Kidney glomerular epithelial cell (primary cell): ENCODE measurements around the gene HAPLN1.
"Not testable (repeated sequence)": the region's sequence is repeated elsewhere in the genome, so short reads cannot be mapped to it uniquely, and the experiment has no call there.

Experiments
- DNase-seq: peaks from one replicate; lab custom pipeline; 2025; lab: John Stamatoyannopoulos, UW

Gene HAPLN1

DNA sequence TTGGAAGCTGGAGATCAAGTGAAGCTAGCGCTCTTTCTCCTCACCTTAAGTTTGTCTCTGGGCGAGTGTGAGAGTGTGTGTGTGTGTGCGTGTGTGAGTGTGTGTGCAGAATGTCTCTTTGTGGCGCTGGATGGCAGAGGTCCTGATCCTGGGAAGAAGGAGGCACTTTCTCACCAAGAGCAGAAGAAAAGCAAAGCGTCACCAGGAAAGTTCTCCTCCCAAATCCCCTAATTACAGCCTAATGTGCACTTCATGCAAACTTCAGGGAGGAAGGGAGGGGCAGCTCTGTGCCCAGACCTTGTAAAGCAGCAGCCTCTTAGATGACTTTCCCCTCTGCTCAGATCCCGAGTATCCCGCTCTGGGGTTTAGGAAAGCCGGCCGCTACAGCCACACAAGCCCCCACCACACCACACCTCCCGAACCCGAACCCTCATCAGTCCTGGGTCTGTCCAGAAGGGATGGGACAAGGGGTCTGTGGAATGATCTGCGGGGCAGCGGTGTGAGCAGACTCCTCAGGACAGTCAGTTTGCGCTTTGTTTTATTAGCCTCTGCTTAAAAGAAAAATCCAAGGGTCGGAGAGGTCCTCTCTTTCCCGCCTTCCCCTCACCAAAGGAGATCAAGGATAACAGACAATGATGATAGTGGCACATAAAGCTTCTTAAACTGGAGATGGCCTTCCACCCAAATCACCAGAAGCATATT lies at the start of gene HAPLN1:
HAPLN1 (minus strand) TSS at position 20 of the 702 bp plus-strand sequence. CDS start 47,332 bp downstream, outside the sequence.
- no peak for DNase-seq

DNA sequence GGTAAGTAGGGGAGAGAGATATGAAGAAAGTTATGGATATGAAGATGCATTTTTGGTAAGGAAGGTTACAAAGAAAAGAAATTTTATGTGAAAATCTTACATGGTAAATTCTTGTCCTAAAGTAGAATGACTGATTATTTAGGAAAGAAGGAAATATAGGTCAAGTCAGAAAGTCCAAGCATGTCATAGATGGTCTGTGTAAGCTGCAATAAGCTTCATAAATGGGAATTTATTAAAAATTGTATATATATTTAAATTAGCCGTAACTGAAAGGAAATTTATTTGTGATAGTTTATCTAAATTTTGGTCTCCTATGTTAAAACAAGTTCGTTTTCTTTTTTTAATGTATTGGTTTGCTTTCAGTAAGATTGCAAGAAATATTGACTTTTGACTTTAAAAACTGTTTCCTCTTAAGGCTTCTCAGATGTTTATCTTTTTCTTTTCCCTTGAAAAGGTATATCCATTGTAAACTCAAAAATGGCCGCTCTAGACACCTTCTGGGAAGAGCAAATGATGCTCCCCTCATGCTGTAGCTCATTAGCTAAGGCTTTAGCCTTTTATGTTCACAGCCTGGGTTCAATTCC lies 46.8 kb upstream of the HAPLN1 start:
- no peak for DNase-seq

DNA sequence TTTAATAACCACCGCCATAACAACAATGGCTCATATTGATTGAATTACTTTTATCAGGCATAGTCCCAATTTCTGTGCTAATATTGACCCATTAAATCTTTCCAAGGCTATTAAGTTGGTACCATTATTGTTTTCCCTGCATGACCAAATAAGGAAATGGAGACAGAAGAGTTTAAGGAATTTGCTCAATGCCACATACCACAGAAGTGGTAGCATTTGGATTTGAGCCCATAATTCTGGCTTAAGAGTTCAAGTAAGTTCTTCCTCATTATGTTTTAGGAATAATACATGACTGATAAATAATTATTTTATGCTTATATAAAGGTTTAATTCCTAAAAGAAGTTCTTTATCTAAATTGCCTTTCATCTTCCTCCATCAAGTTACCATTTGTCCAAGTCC lies 43.4 kb upstream of the HAPLN1 start:
- DNase-seq = no peak

DNA sequence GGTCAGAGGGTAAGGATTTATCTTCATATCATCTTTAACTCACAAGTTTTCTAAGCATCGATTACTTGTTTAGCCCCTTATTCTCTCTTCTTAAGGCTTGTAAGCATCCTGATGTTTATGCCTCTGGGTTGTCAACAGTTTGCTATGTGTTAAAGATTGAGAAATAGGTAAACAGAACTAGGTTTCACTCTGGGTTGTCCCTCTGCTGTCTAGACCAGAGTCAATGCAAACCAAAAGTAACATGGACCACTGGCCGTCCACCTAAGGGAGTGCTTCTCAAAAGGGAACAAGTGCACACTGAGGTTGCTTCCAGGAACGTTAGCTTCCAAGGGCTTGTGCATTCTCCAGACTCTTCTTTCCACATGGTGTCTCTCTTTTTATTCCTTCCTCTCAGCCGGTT lies 39.9 kb upstream of the HAPLN1 start:
- no peak for DNase-seq

DNA sequence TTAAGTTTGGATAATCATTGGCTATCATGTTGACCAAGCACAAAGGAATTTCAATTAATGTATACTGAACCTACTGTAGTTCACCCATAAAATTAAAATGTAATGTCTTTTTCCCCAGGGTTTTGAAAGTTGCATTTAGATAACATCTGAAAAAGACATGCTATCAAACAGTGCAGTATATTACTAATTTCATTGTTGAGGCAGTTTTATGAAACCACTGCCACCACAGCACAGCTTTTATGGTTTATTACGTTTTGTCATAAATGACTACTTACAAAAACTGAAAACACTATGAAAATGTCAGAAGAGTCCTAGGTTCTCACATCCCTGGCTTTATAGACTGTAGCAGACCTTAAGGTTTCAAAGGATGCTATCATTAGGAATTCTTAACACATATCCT lies 32.0 kb upstream of the HAPLN1 start:
- DNase-seq = no peak

DNA sequence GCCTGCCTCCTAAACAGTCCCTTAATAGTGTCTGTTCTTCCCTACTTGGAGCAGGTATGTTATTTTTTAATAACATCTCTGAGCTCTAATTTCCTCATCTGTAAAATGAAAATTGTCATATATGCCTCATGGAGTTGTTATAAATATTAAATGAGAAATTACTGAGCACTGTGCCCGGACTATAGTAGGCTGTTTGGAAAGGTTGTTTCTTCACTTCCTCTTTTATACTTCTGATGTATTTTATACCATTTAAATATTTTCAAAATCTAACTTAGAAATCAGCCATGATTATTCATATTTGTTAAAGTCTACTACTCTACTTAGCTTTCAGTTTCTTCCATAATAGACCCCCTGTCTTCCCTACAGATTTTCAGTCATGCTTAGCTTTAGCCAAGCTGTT lies 30.5 kb upstream of the HAPLN1 start:
- no peak for DNase-seq

DNA sequence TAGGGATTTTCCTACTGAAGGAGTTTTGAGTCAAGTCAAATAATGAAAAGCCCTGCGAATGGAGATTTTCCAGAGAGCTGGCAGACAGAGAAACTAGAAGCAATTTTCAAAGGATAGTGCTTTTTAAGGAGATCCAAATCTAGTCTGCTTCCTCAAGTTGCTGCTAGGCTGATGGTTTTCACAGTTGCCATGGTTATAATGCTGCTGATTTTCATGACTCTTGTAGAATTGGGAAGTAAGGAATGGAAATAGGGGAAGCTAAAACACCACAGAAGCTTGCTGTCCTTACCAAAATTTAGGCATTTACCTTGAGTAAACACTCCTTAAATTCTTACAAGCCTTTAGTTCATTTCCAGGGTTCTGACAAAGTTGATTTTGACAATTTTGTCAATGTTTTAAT lies 30.1 kb upstream of the HAPLN1 start:
- DNase-seq = no peak

DNA sequence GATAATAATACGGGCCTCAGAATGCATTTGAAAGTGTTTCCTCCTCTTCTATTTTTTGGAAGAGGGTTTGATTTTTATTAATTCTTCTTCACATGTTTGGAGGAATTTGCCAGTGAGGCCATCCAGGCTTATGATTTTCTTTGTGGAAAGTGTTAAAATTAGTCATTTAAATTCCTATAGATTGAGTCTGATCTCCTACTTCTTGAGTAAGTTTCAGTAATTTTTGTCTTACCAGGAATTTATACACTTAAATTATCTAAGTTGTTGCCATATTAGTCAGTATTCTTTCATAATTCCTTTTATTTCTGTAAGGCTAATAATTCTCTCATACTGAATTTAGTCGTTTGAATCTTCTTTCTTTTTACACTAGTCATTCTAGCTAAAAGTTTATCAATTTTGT lies 25.2 kb upstream of the HAPLN1 start:
- no peak for DNase-seq

DNA sequence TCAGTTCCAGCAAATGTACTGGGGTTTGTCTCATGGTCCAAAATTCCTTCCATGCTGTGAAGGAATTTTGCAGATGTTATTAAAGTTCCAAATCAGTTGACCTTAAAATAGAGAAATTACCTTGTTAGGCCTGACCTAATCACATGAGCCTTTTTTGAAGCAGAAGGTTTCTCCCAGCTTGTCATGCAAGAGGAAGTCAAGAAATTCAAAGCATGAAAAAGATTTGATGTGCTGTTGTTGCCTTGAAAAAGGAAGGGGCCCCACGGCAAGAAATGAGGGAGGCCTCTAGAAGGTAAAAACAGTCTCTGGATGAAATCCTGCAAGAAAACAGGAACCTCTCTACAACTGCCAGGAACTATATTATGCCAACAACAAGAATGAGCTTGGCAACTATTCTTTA lies 24.2 kb upstream of the HAPLN1 start:
- no peak for DNase-seq

DNA sequence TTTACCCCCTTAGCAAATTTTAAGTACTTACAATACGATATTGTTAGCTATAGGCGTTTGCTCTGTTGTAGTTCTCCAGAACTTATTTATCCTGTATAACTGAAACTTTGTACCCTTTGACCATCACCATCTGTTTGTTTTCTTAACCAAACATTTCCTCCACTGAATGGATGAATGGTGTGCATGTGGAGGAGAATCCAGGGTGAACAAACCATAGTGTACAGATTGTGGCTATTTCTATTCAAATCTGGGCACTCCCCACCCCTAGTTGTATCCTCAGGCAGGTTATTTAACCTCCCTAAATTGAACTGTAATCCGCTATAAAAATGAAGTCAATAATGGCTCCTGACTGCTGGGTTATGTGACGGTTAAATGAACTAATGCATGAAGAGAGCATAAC lies 21.4 kb upstream of the HAPLN1 start:
- no peak for DNase-seq

DNA sequence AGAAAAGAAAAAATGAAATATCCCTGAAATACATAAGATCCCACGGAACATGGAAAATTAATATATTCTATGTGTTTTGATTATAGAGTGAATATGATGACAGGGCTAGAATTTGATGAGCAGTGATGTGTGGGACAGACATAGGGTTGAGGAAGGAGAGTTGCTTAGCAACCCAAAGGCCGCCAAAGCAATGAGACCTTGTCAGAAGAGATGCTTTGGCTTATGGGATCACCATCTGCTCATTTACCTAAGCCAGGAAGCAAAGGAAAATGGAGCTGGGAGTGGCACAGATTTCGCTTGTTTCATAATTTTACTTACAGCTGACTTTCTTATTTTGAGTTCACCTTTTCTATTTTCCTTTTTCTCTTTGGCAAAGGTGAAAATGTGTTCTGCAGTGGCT lies 20.9 kb upstream of the HAPLN1 start:
- no peak for DNase-seq

DNA sequence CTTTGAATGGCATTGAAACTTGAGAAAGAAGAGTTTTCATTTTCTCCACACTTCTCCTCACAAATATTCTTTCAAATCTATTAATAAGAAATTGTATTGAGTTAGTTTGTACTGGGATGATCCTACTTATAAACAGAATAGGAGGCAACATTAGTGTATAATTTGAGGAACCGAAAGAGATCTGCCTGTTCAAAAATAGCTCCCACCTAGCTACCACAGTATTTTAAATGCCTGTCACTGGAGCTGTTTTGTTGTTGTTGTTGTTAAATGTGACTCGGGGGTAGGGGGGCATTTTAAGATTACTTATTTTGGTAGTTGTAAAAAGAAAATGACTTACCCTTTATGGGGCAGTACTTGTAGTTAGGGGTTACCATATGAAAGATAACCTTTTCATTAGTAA lies 20.1 kb upstream of the HAPLN1 start:
- DNase-seq = no peak

DNA sequence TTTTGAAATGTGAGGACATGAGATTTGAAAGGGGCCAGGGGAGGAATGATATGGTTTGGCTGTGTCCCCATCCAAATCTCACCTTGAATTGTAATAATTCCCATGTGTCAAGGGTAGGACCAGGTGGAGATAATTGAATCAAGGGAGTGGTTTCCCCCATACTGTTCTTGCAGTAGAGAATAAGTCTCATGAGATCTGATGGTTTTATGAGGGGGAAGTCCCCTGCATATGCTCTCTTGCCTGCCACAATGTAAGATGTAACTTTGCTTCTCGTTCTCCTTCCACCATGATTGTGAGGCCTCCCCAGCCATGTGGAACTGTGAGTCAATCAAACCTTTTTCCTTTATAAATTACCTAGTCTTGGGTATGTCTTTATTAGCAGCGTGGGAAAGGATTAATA lies 15.5 kb upstream of the HAPLN1 start:
- DNase-seq = not testable (repeated sequence)

DNA sequence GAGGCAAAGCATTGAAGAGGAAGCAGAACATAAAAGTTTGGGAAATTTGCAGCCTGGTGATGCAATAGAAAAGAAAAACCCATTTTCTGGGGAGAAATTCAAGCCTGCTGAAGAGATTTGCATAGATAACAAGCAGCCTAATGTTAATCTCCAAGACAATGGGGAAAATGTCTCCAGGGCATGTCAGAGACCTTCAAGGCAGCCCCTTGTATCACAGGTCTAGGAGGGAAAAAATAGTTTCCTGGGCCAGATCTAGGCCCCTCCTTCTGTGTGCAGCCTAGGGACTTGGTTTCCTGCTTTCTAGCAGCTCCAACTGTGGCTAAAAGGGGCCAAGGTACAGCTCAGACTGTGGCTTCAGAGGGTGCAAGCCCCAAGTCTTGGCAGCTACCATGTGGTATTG lies 14.4 kb upstream of the HAPLN1 start:
- not testable (repeated sequence) for DNase-seq

DNA sequence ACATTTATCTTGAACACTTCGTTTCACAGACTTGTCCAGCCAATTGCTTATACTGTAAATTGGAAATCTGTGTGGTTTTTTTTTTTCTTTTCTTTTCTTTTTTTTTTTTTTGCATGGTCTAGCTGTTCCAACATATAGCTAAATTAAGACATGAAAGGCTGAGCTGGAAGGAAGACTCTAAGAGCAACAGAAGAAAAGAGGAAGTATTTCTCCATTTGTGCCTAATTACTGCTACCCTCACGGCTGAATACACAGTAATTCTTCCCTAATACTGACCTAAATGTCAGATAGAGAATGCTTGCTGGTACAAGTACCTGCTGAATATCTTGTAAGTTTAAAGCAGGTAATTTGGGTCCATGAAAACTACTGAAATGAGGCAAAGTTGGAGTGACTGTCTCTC lies 11.0 kb upstream of the HAPLN1 start:
- no peak for DNase-seq

DNA sequence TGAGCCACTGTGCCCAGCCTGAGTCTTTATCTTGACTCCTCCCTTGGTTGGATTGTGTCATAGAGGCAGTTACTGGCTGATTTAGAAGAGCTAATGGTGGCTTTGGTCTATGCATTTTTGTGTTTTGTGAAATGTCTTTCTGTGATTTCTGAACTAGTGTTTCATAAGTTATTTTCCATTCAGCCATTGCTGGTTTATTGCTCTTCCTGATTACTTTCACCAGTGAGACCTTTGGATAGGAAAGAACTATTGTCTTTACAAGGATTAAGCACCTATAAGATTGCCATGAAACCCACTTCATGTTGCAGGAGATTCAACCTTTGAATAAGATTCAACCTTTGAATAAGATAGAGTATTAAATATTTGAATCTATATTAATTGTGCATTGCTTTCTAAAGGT lies 8.7 kb upstream of the HAPLN1 start:
- DNase-seq = no peak

DNA sequence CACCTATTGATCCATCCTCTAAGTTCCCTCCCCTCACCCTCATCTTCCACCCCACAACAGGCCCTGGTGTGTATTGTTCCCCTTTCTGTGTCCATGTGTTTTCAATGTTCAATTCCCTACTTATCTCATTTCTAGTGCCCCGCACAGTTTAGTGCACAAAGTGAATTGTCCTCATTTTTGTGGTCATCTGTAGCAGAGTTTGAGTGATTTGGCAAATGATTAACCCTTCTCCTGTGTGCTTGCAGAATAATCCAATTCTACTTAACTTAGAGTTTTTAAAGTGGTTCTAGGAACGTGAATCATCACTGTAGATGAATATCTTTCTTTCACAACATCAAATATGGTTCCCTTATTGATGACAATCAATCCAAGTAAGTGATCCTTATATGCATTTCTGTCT lies 6.3 kb upstream of the HAPLN1 start:
- peak; percentile 84 for DNase-seq

DNA sequence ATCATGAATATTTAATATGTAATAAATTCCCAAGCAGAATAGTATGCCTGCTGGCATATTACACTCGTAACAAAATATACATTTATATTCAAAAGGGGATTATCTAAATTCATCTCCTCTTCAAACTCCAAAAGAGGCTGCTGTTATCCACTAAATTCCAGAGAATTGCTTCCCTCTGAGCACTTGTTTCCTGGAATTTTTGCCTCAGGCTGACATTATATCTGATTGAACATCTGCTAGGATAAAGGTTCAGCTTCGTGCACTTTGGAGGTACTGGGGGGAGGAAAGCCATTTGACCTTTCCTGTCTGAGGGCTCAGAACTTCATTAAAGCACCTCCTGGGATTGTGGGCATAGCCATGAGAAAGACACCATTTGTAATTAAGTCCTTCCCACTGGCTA lies 4.3 kb upstream of the HAPLN1 start:
- no peak for DNase-seq

DNA sequence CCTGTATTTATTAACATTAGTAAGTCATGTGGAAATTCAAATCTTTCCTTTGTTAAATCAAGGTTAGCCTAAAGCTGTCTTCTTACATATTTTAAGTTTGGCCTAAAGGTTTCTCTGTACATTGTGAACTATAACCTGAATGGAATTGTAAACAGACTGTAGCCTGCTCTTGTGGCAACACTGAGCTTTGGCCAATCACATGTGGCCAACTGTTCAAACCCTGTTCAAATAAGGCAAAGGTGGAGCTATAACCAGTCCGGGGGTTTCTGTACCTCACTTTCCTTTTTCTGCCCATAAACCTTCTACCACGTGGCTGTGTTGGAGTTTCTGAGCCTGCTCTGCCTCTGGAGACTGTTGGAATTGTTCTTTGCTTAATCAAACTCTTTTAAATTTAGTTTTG lies 3.3 kb upstream of the HAPLN1 start:
- no peak for DNase-seq

DNA sequence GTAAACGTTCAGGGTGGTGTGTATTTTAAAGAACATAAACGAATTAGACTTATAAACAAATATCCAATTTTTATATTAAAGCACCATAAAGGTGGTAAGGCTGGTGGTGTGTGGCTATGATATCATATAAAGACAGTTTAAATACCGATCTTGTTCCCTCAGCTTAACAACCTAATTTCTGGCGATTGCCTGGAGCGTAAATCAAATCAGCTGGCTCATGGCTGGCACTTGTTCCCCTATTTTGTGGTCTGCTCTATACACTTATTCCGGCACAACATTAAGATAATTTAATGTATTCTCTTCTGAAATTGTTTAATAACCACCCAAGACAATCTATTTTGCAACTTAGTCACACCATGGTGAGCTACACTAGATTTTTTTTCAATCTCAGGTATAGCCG lies 2.4 kb upstream of the HAPLN1 start:
- DNase-seq = no peak

DNA sequence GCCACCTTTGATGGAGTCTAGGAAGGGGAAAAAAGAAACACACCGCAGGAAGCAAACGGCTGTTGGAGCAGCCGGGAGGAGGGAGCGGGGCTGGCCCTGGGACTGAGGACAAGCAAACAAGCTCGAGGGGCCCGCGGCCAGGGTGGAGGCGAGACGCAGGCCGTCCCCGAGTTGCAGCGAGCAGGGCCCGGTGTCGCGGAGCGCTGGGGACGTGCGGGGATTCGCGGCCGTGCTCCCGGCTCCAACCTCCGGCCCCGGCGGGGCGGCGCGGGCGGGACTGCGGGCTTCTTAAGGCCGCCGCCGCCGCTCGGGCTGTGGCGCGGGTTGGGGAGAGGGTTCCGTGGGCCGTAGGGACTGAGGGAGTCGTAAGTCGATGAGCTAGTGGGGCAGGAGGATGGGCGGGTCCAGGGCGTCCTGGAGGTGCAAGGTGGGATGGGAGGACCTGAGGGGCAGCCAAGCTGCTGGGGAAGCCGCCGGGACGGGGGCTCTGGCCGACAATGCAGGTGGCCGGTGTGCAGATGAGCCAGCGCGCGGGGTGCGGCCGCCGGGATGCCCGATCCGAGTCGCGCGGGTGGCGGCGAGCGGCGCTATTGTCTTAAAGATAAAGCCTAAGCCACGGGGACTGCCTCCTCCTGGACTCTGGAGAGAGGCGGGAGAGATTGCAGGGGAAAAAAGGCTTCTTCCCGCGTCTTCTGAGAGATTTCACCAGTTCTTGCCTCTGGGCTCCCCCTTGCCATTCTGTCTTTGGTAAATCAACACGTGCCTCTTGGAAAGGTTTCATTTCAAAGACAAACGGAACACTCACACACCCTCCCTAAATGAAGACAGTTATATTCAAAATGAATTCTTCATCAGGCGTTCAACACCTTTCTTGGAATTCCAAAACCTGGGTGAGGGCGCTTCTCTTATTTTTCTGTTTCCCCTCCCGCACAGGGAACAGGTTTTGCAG lies 1.6 kb upstream of the HAPLN1 start:
- DNase-seq = peak; percentile 27

DNA sequence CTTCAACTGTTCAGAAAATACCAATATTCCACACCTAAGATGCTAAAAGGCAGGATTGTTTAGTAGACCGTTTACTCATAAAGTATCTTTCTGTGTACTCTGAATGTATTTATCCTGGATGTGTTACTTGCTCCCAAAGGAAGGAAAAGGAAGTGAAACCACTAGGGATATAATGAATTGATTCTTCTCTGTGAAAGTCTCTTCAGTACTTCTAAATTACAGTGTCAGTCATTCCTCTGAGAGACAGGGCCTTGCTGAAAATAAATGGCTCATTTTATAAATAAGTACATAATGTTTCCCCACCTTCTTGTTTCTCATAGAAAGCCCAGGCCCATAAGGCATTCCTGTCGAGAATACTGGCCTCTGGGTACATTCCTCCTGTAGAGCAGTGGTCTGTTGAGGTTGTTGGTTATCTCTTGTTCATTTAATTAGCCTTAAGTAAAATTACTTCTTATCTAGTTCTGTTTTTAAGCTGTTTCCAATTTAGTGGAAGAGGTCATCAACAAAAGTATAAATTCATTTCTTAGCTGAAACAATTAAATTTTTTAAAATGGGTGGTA lies 1.6 kb downstream of the HAPLN1 start:
- DNase-seq = no peak
